Stimulated activated CD4-positive, alpha-beta T cell treated with anti-CD3 and anti-CD28 coated beads, Interleukin-12 subunit alpha, Interleukin-12 subunit beta, amount 100 ng/mL, for 48 hours (primary cell): ENCODE measurements around the gene ELK1.
A peak's percentile ranks its signal among the peaks of the same experiment; 100 is the strongest.

Experiments
- DNase-seq, 3 donors: peaks; one replicate each; pipeline ENCODE4 v3.0.0-alpha.2; 2020; ENCODE audit warnings: low read depth in 2 of 3, low spot score in 1 of 3

ELK1 gene

GRCh38 chrX:47646636-47647035 lies 3.7 kb downstream of the ELK1 start:
- no peak for DNase-seq

- no peak for DNase-seq
Measured at GRCh38 chrX:47645530-47645929, 4.8 kb downstream of the ELK1 start.

- DNase-seq: no peak
Measured at GRCh38 chrX:47644557-47645091, 5.7 kb downstream of the ELK1 start.

GRCh38 chrX:47643926-47644325 lies 6.4 kb downstream of the ELK1 start:
- DNase-seq: no peak

GRCh38 chrX:47638816-47639215 lies 11.5 kb downstream of the ELK1 start:
- no peak for DNase-seq

- no peak for DNase-seq
Measured at GRCh38 chrX:47637546-47638195, 12.7 kb downstream of the ELK1 start.

- DNase-seq: no peak
Measured at GRCh38 chrX:47634871-47635575, 15.3 kb downstream of the ELK1 start.

- no peak for DNase-seq
Measured at GRCh38 chrX:47633689-47634590, 16.4 kb downstream of the ELK1 start.

- no peak for DNase-seq
Measured at GRCh38 chrX:47632666-47633065, 17.7 kb downstream of the ELK1 start.

- no peak for DNase-seq
Measured at GRCh38 chrX:47631676-47632075, 18.7 kb downstream of the ELK1 start.

- DNase-seq: no peak
Measured at GRCh38 chrX:47629419-47630200, 20.8 kb downstream of the ELK1 start, which contains the start of gene CFP. Gene CFP, minus strand, starts transcription at chrX:47629930. Its CDS starts 86 bp downstream, at chrX:47629844.

- DNase-seq: no peak
Measured at GRCh38 chrX:47628982-47629381, 21.4 kb downstream of the ELK1 start.

GRCh38 chrX:47625365-47625764 lies 25.0 kb downstream of the ELK1 start:
- DNase-seq: no peak

GRCh38 chrX:47623540-47624027 lies 26.8 kb downstream of the ELK1 start:
- DNase-seq: peak in 1 of 3 donors; percentile 23

- no peak for DNase-seq
Measured at GRCh38 chrX:47621851-47622250, 28.5 kb downstream of the ELK1 start.

GRCh38 chrX:47620303-47620685 lies 30.1 kb downstream of the ELK1 start:
- DNase-seq: no peak

GRCh38 chrX:47619486-47620302 lies 30.7 kb downstream of the ELK1 start, which contains the start of gene SYN1:
Gene SYN1, minus strand, starts transcription at chrX:47619857. Its CDS starts 129 bp downstream, at chrX:47619728.
- DNase-seq: peak; percentile 57 to 70 (median 66)

- DNase-seq: no peak
Measured at GRCh38 chrX:47618923-47619485, 31.4 kb downstream of the ELK1 start.

- no peak for DNase-seq
Measured at GRCh38 chrX:47614618-47615017, 35.7 kb downstream of the ELK1 start.
